Breast epithelium (tissue), 3 donors: ENCODE measurements around the gene LRR1.

Experiments used
- CTCF ChIP-seq, 3 donors: fragments of 450-650 bp; IDR thresholded peaks; one replicate each; pipeline ENCODE4 v1.5.1; 2016 to 2017; ENCODE audit warnings: antibody characterized with exemption in 3 of 3, mild to moderate bottlenecking in 3 of 3, moderate library complexity in 3 of 3
- POLR2A ChIP-seq: fragments of 450-650 bp; IDR thresholded peaks from one replicate; pipeline ENCODE4 v1.6.1; 2016; ENCODE audit warnings: antibody characterized with exemption, mild to moderate bottlenecking, moderate library complexity
- POLR2AphosphoS5 ChIP-seq, 3 donors: sonication (generic); formaldehyde crosslinking; IDR thresholded peaks; one replicate each; pipeline ENCODE4 v1.6.1; 2017; ENCODE audit warnings: antibody characterized with exemption in 3 of 3

DNA sequence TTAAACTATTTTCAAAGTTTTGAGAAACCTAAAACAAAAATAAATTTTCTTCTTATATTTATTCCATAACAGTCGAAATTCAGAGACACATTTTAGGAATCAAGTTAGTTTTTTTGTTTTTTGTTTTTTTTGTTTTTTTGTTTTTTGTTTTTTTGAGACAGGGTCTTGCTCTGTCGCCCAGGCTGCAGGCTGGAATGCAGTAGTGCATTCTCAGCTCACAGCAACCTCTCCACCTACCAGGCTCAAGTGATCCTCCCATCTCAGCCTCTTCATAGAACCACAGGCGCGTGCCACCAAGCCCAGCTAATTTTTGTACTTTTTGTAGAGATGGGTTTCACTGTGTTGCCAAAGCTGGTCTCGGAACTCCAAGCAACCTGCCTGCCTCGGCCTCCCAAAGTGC lies 54.8 kb downstream of the LRR1 start:
- TF ChIP-seq POLR2AphosphoS5 (IDR thresholded peaks at IDR 0.05): no peak
- no peak for TF ChIP-seq POLR2A
- no peak for TF ChIP-seq CTCF (IDR thresholded peaks at IDR 0.05)
